Adrenal gland (tissue), 12 donors: ENCODE measurements around the gene RBP7. TPM values are rescaled to one million over a fixed set of nuclear protein-coding genes. Genes with fewer than 3 reads are reported as not detected.

ENCODE experiments used
- DNase-seq, 7 donors: peaks; one replicate each; pipeline ENCODE4 v3.0.0-alpha.2; 2019 to 2020
- H3K27ac ChIP-seq, 5 donors: fragments of 200-600 bp; sonication (generic) in 4 of 5; 1 replicate in 3 of 5; 2 replicates in 2 of 5; pipeline versions ENCODE4 v1.5.1 to v1.8.0; 2016 to 2020; ENCODE audit warnings: mild to moderate bottlenecking in 1 of 5
- H3K27me3 ChIP-seq: fragments of 200-600 bp; 2 replicates; pipeline ENCODE4 v1.8.0; 2021
- H3K36me3 ChIP-seq, 2 donors: fragments of 200-600 bp; replicated peaks in 1 of 2; 1 replicate in 1 of 2; 2 replicates in 1 of 2; pipeline versions ENCODE4 v1.5.1 to v1.8.0; 2018 to 2022
- H3K4me1 ChIP-seq, 2 donors: fragments of 200-600 bp; replicated peaks in 1 of 2; 1 replicate in 1 of 2; 2 replicates in 1 of 2; pipeline versions ENCODE4 v1.5.1 to v1.8.0; 2018 to 2021
- H3K4me3 ChIP-seq, 4 donors: fragments of 200-600 bp; sonication (generic) in 3 of 4; one replicate each; pipeline ENCODE4 v1.5.1; 2016 to 2018
- H3K9me3 ChIP-seq, 3 donors: fragments of 200-600 bp; sonication (generic) in 1 of 3; replicated peaks in 1 of 3; 1 replicate in 2 of 3; 2 replicates in 1 of 3; pipeline versions ENCODE4 v1.5.1 to v1.8.0; 2016 to 2021
- CTCF ChIP-seq, 6 experiments: fragments of 450-650 bp in 4 of 6; fragments of 200-600 bp in 2 of 6; sonication (generic) in 1 of 6; IDR thresholded peaks; 1 replicate in 5 of 6; 2 replicates in 1 of 6; pipeline versions ENCODE4 v1.5.1 to v1.8.0; 2016 to 2021; ENCODE audit warnings: antibody characterized with exemption in 6 of 6, mild to moderate bottlenecking in 2 of 6, moderate library complexity in 1 of 6
- POLR2A ChIP-seq, 2 donors: fragments of 450-650 bp; IDR thresholded peaks; one replicate each; pipeline ENCODE4 v1.6.1; 2017; ENCODE audit warnings: antibody characterized with exemption in 2 of 2, mild to moderate bottlenecking in 2 of 2, moderate library complexity in 1 of 2
- WGBS, 4 donors: extraction: QIAGEN DNeasy Blood & Tissue Kit in 2 of 4; methylation state at CpG; one replicate each; pipeline versions ENCODE4 v1.1.5 to v1.1.7; 2013 to 2017; 5-methylcytosine and 5-hydroxymethylcytosine counted together
- intact Hi-C, 2 donors: fragments of 100-400 bp; cut with DNase I; formaldehyde crosslinking; loops; one replicate each; pipeline versions ENCODE4 v1.14.1 to v1.15.0; 2022 to 2023
- polyA plus RNA-seq, 3 donors: library from polyadenylated mRNA; stranded (reverse); fragments of 200-250 nt in 2 of 3; fragments of 350-450 nt in 1 of 3; fragmentation: Illumina TruSeq in 1 of 3; extraction: RNeasy Lipid Tissue Mini Kit (QIAGEN cat#74804) in 1 of 3; gene quantifications; one replicate each; pipeline ENCODE4 v1.2.3, GENCODE V29; 2013 to 2014
- total RNA-seq, 9 donors: library from RNA; depleted of rRNA in 4 of 9; stranded (reverse); fragments of >200 nt in 4 of 9; fragments of 120-200 nt in 1 of 9; fragmentation: NEBNext Ultra II Directional in 1 of 9; extraction: Animal tissue kit (Norgen Biotek cat#: 25700) in 1 of 9; gene quantifications; one replicate each; pipeline versions ENCODE4 v1.1.0 to v1.2.4, GENCODE V29; 2013 to 2023
- donor health status: healthy with polysubstance abuse.
- donor health status: Bipolar disorder and iron deficiency.
- donor health status: DM: yes; HTN: yes; CAD: no.
- donor health status: DM: no; HTN: no; CAD: no.
- donor health status: DM: no; HTN: no; CAD: no.
- donor health status: DM: yes; HTN: yes; CAD: no.

The RBP7 gene
- total and polyA plus RNA-seq, 12 donors: 1.4 to 52.6 (median 12.2) TPM

- H3K9me3 ChIP-seq: no peaks in the 10 kb centered on the region
- DNase-seq: no peak
- TF ChIP-seq POLR2A (IDR thresholded peaks at IDR 0.05): no peak
- no peak for TF ChIP-seq CTCF (IDR thresholded peaks at IDR 0.05)
- no peak overlapping the region for H3K4me3 ChIP-seq
- WGBS, 4 donors: 84 to 100% (median 93%) methylated on average over 1 of the region's 1 CpG
- H3K27me3 ChIP-seq: no peaks in the 10 kb centered on the region
- intact Hi-C loops: no loop called here
- H3K4me1 ChIP-seq: peaks cover 6 to 39% of the 10 kb centered on the region in 2 donors
- peaks cover 0 to 3% of the 10 kb centered on the region in 2 donors for H3K36me3 ChIP-seq
- H3K27ac ChIP-seq: no peak overlapping the region
Observed at GRCh38 chr1:10051656-10052055, 54.6 kb downstream of the RBP7 start.

- DNase-seq: no peak
- WGBS, 4 donors: 86 to 94% (median 90%) methylated on average over 4 of the region's 4 CpGs
Observed at GRCh38 chr1:10052347-10052746, 55.3 kb downstream of the RBP7 start.

GRCh38 chr1:10054465-10054864 lies 57.4 kb downstream of the RBP7 start:
- Histone ChIP-seq H3K36me3 (peaks cover 0 to 3% of the 10 kb centered on the region in 2 donors), H3K9me3 (no peaks in the 10 kb centered on the region), H3K4me1 (peaks cover 11 to 40% of the 10 kb centered on the region in 2 donors), H3K27ac (no peak overlapping the region), H3K4me3 (no peak overlapping the region), H3K27me3 (no peaks in the 10 kb centered on the region)
- 83 to 95% (median 87%) methylated on average over 2 of the region's 2 CpGs for WGBS, 4 donors
- intact Hi-C loops: no loop called here
- TF ChIP-seq CTCF (IDR thresholded peaks at IDR 0.05) (no peak), POLR2A (IDR thresholded peaks at IDR 0.05) (no peak)
- no peak for DNase-seq

More at GRCh38 chr1:10052347-10052746, 55.3 kb downstream of the RBP7 start:
- TF ChIP-seq CTCF (IDR thresholded peaks at IDR 0.05) (no peak), POLR2A (IDR thresholded peaks at IDR 0.05) (no peak)
- Histone ChIP-seq H3K27me3 (no peaks in the 10 kb centered on the region), H3K36me3 (peaks cover 0 to 3% of the 10 kb centered on the region in 2 donors), H3K4me1 (peaks cover 5 to 39% of the 10 kb centered on the region in 2 donors), H3K27ac (no peak overlapping the region), H3K4me3 (no peak overlapping the region), H3K9me3 (no peaks in the 10 kb centered on the region)
- intact Hi-C loops: no loop called here

- no peaks in the 10 kb centered on the region for H3K9me3 ChIP-seq
- peaks cover 11 to 40% of the 10 kb centered on the region in 2 donors for H3K4me1 ChIP-seq
- no peak overlapping the region for H3K4me3 ChIP-seq
- H3K27me3 ChIP-seq: no peaks in the 10 kb centered on the region
- intact Hi-C loops: no loop called here
- no peaks in the 10 kb centered on the region for H3K36me3 ChIP-seq
- no peak for DNase-seq
- peak overlapping the region in 2 of 5 donors; percentile 43 to 50 for H3K27ac ChIP-seq
- 74 to 90% (median 89%) methylated on average over 4 of the region's 4 CpGs for WGBS, 4 donors
- TF ChIP-seq POLR2A (IDR thresholded peaks at IDR 0.05) (no peak), CTCF (IDR thresholded peaks at IDR 0.05) (no peak)
Observed at GRCh38 chr1:10056599-10056987, 59.6 kb downstream of the RBP7 start.
